ENCODE results near the gene FLCN. TPM values are rescaled to one million over a fixed set of nuclear protein-coding genes. Genes with fewer than 3 reads are reported as not detected.
"Not testable (repeated sequence)": the region's sequence is repeated elsewhere in the genome, so short reads cannot be mapped to it uniquely, and the experiment has no call there.

The FLCN gene
- total RNA-seq, 4 donors from 2014 or later: 33.4 to 54.8 (median 39.1) TPM

- no peak for DNase-seq (ENCODE audit: low spot score in 2 of 2)
- 36 to 46% methylated on average over 3 of the region's 3 CpGs for WGBS, 2 donors
- H3K4me3 ChIP-seq (ENCODE audit: low read depth, poor library complexity, severe bottlenecking): no peak overlapping the region
- TF ChIP-seq CTCF (IDR thresholded peaks at IDR 0.05) (no peak), POLR2A (IDR thresholded peaks at IDR 0.05) (no peak)
- intact Hi-C loops (cut with DNase I; ENCODE audit: low total_unique reads): no loop called here
Measured at GRCh38 chr17:17186051-17186450, 50.9 kb downstream of the FLCN start.

GRCh38 chr17:17184985-17185757 lies 51.8 kb downstream of the FLCN start:
- DNase-seq (ENCODE audit: low spot score in 2 of 2); H3K4me3 ChIP-seq (ENCODE audit: low read depth, poor library complexity, severe bottlenecking); intact Hi-C loops (cut with DNase I; ENCODE audit: low total_unique reads): not testable (repeated sequence)
- 79 to 83% methylated on average over 13 of the region's 13 CpGs for WGBS, 2 donors

GRCh38 chr17:17183744-17184143 lies 53.2 kb downstream of the FLCN start:
- no peak overlapping the region for H3K4me3 ChIP-seq (ENCODE audit: low read depth, poor library complexity, severe bottlenecking)
- WGBS, 2 donors: 86 to 92% methylated on average over 4 of the region's 4 CpGs
- intact Hi-C loops (cut with DNase I; ENCODE audit: low total_unique reads): no loop called here
- DNase-seq (ENCODE audit: low spot score in 2 of 2): no peak
- TF ChIP-seq POLR2A (IDR thresholded peaks at IDR 0.05) (no peak), CTCF (IDR thresholded peaks at IDR 0.05) (no peak)

GRCh38 chr17:17182598-17183136 lies 54.3 kb downstream of the FLCN start:
- no peak for TF ChIP-seq CTCF (IDR thresholded peaks at IDR 0.05)
- TF ChIP-seq POLR2A (IDR thresholded peaks at IDR 0.05): no peak
- intact Hi-C loops (cut with DNase I; ENCODE audit: low total_unique reads): no loop called here
- no peak overlapping the region for H3K4me3 ChIP-seq (ENCODE audit: low read depth, poor library complexity, severe bottlenecking)
- 65 to 74% methylated on average over 5 to 6 of the region's 6 CpGs for WGBS, 2 donors
- no peak for DNase-seq (ENCODE audit: low spot score in 2 of 2)

GRCh38 chr17:17181666-17182597 lies 55.0 kb downstream of the FLCN start:
- TF ChIP-seq POLR2A (IDR thresholded peaks at IDR 0.05): no peak
- no peak for TF ChIP-seq CTCF (IDR thresholded peaks at IDR 0.05)
- no peak for DNase-seq (ENCODE audit: low spot score in 2 of 2)
- WGBS, 2 donors: 79 to 83% methylated on average over 15 of the region's 15 CpGs

More at GRCh38 chr17:17181666-17182597, 55.0 kb downstream of the FLCN start:
- no peak overlapping the region for H3K4me3 ChIP-seq (ENCODE audit: low read depth, poor library complexity, severe bottlenecking)
- intact Hi-C loops (cut with DNase I; ENCODE audit: low total_unique reads): no loop called here

Data from lower leg skin (tissue), 4 donors.